Tibial nerve (tissue), 3 donors: ENCODE results near the gene RTP2.

Source experiments
- POLR2A ChIP-seq, 2 donors: fragments of 450-650 bp; IDR thresholded peaks; one replicate each; pipeline ENCODE4 v1.6.1; 2017; ENCODE audit warnings: antibody characterized with exemption in 2 of 2, mild to moderate bottlenecking in 2 of 2, moderate library complexity in 2 of 2
- TF ChIP-seq, protein P1 (sequence below), 5 experiments: fragments of 200-600 bp in 3 of 5; fragments of 450-650 bp in 2 of 5; sonication (generic) in 3 of 5; IDR thresholded peaks; one replicate each; pipeline ENCODE4 v1.5.1; 2016 to 2019; ENCODE audit warnings: antibody characterized with exemption in 5 of 5, mild to moderate bottlenecking in 3 of 5, moderate library complexity in 2 of 5

DNA sequence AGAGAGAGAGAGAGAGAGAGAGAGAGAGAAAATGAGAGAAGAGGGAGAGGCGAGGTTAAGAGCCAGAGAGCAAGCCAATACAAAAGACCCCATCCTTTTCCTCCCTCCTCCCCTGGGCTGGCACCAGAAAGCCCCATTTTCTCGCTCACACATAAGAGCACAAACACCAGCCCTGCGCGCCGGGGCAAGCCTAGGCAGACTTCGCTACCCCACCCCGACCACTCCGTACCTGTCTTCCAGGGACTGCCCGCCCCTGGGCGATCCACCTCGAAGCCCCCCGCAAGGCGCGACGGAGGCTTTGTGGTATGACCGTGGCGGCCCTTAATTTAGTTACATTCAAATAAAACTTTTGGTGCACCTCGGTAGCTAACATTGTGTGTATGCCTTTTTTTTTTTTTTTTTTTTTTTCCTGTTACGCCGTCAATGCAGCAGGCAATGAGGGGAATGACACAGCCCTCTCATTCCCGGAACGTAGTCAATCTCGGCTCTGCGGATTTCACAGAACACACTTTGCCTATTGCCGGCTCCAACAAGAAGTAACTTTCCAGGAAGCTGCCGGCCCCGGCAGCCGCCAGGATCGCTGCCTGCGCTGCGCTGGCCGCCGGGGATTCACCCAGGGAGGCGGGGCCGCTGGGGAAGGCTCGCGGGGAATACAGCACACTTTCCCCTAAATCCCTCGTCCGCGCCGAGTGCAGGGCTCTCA is 35.2 kb upstream of the RTP2 start:
- peak in 1 of 2 donors; percentile 30 for TF ChIP-seq POLR2A (IDR thresholded peaks at IDR 0.05)
- TF ChIP-seq, protein P1, sequence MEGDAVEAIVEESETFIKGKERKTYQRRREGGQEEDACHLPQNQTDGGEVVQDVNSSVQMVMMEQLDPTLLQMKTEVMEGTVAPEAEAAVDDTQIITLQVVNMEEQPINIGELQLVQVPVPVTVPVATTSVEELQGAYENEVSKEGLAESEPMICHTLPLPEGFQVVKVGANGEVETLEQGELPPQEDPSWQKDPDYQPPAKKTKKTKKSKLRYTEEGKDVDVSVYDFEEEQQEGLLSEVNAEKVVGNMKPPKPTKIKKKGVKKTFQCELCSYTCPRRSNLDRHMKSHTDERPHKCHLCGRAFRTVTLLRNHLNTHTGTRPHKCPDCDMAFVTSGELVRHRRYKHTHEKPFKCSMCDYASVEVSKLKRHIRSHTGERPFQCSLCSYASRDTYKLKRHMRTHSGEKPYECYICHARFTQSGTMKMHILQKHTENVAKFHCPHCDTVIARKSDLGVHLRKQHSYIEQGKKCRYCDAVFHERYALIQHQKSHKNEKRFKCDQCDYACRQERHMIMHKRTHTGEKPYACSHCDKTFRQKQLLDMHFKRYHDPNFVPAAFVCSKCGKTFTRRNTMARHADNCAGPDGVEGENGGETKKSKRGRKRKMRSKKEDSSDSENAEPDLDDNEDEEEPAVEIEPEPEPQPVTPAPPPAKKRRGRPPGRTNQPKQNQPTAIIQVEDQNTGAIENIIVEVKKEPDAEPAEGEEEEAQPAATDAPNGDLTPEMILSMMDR (IDR thresholded peaks at IDR 0.05), result peak in 1 of 5 experiments; percentile 41
